Renal cortex interstitium (tissue), 11 donors: Measurements from ENCODE around the gene SAMD4B. TPM values are rescaled to one million over a fixed set of nuclear protein-coding genes. Genes with fewer than 3 reads are reported as not detected.
"Not testable (repeated sequence)": the region's sequence is repeated elsewhere in the genome, so short reads cannot be mapped to it uniquely, and the experiment has no call there.

Experiments used
- DNase-seq, 11 donors: peaks; one replicate each; pipeline ENCODE4 v3.0.0-alpha.2; 2013; ENCODE audit warnings: low read depth in 9 of 11, low spot score in 4 of 11; ENCODE audit errors: extremely low read depth in 1 of 11
- polyA plus RNA-seq, 3 donors: library from polyadenylated mRNA; unstranded; fragments of 120-200 nt; gene quantifications; one replicate each; pipeline ENCODE4 v1.2.1, GENCODE V29; 2013; ENCODE audit not compliant: insufficient read length in 3 of 3

The SAMD4B gene
- polyA plus RNA-seq, 3 donors = 92.7 to 145 (median 122) TPM

DNA sequence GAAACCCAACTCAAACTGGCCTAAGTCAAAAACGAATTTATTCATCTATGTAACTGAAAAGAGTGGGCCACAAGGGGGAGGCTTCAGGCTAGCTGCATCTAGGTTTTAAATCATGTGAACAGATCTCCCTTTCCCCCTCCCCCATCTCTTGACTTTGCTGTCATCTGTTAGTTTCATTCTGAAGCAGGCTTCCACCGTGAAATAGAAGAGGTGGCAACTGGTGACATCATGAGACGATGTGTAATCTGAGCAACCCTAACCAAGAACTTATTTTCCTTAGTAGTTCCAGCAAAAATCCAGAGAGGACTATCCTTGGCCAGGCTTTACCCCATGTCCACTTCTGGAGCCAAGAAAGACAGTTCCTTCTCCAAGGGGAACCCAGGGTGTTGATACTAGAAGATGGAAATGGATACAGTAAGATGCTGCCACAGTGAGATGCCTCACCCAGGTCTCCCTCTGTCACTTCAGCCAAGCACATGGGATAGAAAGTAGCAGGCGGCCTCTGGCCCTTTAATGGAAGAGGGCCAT is 9.4 kb downstream of the SAMD4B start:
- no peak for DNase-seq

DNA sequence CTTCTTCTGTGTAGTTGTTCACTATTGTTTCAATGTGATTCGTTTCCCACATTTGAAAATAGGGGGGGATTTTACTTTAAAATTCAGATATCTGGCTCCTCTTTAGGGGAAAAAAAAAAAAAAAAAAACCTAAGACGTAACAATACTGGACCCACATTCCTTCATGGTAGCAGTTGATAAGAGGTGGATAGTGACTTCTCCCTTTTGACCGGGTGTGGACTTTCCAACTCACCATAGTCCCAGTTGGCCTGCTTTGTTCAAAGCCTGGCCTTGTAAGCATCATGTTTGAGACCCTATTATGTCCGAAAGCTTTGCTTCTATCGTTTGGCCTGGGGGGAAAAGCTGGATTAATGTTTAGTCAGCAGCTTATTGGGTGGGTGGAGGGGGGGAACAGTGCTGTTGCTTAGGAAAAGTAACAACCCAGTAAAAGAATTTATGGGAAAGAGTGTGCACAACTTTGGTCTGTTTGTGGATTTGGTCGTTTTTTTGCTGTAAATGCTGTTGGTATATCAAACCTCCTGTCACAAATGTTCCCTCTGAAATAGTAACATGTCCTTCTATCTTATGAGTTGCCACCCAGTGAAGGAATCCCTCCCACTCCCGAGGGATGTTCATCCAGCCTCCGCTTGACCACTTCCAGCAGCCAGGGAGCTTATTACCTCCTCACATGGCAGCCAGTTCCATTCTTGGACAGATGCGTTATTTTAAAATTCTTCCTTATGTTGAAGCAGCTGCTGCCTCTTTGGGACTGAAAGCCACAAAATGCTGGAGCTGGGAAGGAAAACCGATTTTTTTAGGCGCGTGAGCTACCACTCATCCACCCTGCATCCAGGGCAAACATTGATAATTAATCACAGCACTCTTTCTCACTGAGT is 10.4 kb downstream of the SAMD4B start:
- no peak for DNase-seq

- DNase-seq = no peak
Observed at GRCh38 chr19:39355253-39355652, 13.0 kb downstream of the SAMD4B start.

DNA sequence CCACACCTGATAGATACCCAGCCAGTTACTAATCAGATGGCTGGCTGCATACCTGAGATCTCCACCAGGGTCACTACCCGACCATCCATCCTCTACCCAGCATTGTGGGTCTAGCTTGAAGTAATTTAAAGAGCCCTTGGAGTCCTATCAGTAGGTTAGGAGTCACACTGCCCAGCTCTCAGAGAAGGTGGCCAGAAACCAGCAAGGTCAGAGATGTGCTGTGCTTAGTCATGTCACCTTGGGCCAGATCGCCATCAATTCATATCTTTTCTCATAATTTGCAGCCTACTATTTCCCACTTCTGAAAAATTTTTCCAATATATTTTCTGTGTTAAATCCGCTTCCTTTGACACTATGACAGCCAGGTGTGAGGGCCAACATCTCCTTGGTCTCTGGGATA is 13.9 kb downstream of the SAMD4B start:
- no peak for DNase-seq

DNA sequence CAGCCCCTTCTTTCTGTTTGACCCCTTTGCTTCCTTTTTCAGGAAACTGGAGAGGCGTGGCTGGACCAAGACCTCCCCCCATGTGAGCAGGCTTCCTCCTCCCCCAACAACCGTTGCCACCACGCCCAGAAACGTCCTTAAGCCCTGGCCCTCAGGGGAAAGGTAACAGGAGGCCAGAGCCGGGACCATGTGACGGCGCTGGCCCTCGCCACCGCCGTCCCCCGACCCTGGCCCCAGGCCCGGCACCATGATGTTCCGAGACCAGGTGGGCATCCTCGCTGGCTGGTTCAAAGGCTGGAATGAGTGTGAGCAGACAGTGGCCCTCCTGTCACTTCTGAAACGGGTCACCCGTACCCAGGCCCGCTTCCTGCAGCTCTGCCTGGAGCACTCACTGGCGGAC is 14.4 kb downstream of the SAMD4B start:
- DNase-seq = no peak

DNA sequence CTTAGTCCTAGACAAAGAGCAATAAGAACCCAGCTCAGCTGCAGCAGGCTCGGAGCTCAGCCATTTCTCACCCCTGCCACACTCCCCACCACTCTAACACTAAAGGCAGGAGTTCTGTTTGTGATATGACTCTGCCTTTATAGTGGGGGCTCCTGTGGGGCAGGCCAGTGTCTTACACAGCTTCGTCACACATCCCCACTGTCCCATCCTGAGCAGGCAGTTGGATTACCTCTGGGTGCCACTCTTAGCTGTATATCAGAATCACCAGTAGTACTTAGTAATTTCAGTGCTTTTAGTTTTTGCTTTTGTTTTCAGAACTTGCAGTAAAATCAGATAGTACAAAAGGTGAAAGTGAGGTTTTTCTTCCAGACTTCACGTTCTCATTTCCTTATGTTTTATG is 16.8 kb downstream of the SAMD4B start:
- no peak for DNase-seq

- DNase-seq = no peak
Observed at GRCh38 chr19:39360599-39360998, 18.4 kb downstream of the SAMD4B start.

GRCh38 chr19:39362682-39363657 is 20.7 kb downstream of the SAMD4B start:
- DNase-seq = no peak

GRCh38 chr19:39363901-39364457 is 21.8 kb downstream of the SAMD4B start:
- DNase-seq = no peak

DNA sequence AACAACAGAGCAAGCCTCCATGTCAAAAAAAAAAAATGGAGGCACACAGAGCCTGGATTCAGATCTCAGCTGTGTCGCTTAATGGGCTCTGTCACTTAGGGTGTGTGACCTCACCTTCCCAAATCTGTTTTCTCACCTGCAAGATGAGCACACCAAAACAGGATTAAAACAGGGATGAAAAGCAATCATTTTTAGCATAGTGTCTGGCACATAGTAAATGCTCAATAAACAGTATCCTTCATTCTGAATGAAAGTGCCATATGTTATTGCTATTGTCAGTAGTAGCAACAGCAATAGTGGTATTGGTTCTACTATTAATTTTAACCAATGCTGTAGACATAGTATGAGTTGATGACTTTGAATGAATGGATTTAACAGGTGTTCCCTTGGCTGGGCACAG is 23.3 kb downstream of the SAMD4B start:
- no peak for DNase-seq

DNA sequence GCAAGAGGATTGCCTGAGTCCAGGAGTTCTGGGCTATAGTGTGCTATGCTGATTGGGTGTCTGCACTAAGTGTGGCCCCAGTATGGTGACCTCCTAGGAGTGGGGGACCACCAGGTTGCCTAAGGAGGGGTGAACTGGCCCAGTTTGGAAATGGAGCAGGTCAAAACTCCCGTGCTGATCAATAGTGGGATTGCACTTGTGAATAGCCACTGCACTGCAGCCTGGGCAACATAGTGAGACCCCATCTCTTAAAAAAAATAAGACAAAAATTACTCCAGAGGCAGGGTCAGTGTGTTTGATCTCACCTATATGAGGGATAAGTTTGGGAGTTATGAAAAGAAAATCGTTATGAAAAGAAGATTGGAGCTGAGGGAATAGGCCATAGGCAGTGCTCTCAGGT is 27.0 kb downstream of the SAMD4B start:
- no peak for DNase-seq

- DNase-seq = no peak
Observed at GRCh38 chr19:39370735-39371134, 28.5 kb downstream of the SAMD4B start.

DNA sequence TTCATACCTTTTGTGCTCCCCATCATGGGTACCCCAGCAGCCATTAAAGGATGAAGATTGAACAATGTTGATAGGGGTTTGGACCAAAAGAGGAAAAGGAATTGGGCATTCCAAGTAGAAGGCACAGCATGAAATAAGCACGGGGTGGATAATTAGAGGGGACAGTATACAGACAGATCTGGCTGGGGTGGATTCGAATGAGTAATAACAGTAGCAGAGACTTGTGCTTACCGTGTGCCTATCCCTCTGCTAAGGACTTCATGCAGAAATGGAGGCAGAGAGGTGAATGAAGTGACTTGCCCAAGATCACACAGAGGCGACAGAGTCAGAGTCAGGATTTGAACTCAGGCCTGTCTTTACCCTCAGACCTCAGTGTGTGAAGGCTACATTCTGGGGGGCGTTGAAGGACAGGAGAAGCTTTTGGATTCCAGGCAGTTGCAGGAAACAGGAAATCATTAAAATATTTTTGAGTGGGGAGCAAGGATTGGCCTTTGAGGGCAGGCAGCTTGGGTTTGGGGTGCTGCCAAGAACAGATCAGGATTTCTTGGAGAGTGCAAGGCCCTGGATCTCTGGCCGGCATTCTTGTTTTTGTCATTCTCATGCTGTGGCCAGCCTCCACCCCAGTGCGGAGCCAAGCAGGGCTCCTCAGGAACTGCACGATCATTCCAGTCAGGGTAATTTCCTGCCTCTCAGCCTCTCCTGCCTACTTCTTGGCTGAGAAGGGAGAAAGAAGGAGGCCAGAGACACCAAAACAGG is 30.0 kb downstream of the SAMD4B start:
- DNase-seq = peak; percentile 39 to 81 (median 58)

GRCh38 chr19:39372941-39373340 is 30.7 kb downstream of the SAMD4B start:
- no peak for DNase-seq

GRCh38 chr19:39375929-39376328 is 33.7 kb downstream of the SAMD4B start:
- DNase-seq = no peak

- no peak for DNase-seq
Observed at GRCh38 chr19:39377373-39378362, 35.4 kb downstream of the SAMD4B start.

DNA sequence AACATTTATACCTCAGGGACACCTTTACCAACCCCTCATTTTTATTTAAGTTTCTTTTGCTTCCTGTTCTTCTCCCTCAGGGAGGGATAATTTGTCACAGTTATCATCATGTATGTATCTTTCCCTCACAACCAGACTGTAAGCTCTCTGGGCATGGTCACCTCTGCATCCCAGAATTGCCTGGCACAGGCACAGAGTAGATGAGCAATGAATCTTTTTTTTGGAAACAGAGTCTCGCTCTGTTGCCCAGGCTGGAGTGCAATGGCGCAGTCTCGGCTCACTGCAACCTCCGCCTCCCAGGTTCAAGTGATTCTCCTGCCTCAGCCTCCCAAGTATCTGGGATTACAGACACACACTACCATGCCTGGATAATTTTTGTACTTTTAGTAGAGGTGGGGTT is 37.1 kb downstream of the SAMD4B start:
- DNase-seq = not testable (repeated sequence)
